Pulmonary artery endothelial cell (primary cell): ENCODE data around the gene HMCN2. TPM values are rescaled to one million over a fixed set of nuclear protein-coding genes. Genes with fewer than 3 reads are reported as not detected.
"Not testable (repeated sequence)": the region's sequence is repeated elsewhere in the genome, so short reads cannot be mapped to it uniquely, and the experiment has no call there.

Experiments
- DNase-seq: peaks from one replicate; pipeline ENCODE4 v3.0.0-alpha.2; 2011; ENCODE audit warnings: low read depth, low spot score
- total RNA-seq: library from RNA; depleted of rRNA; stranded (reverse); fragments of >200 nt; gene quantifications from 2 replicates; pipeline ENCODE4 v1.2.3, GENCODE V29; 2014

HMCN2 gene
- total RNA-seq, 1 donor from 2014 or later: under 0.01 TPM

DNA sequence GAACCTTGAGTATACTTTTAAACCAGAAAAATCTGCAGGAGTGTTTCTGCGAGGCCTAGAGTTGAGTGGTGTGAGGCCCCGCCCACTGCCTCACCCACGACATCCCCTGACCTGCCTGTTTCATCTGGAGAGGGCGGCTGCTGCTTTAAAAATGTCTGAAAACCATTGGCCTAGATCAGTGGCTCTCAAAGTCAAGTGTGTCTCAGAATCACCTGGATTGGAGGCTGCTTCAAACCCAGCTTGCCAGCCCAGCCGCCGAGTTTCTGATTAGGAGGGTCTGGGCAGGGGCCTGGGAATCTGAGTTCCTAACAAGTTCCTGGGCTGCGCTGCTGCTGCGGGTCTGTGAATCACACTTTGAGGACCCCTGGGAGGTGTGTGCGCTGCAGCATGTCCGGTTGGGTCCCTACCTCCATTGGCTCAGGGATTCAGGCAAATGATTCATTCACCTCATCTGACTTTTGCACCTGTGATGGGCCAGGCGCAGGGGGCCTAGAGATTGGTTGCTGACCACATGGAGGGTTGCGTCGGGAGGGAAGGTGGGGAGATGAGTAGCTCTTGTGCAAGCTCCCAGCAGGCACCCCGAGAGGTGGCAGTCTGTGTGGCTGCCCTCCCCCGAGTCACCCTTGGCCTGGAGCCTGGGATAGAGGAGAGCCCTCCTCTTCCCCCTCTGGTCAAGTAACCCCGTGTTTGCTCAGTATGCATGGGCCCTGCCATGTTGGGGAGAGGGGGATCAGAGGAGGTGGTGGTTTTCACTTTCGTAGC lies 27.6 kb upstream of the HMCN2 start:
- DNase-seq: no peak

DNA sequence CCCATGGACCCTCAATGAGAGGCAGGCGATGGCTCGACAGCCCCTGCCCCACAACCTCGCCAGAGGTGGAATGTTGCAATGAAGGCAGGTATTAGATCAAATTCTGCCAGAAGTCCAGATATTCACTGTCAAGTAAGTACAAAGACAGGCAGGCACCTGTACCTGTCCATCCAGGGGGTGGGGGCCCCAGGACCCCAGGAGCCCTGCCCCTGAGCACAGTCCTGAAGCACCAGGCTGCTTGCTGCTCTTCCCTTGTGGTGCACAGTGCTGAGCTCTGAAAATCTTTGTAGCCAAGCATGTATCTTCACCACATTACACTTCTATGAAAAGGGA lies 26.2 kb upstream of the HMCN2 start:
- DNase-seq: no peak

DNA sequence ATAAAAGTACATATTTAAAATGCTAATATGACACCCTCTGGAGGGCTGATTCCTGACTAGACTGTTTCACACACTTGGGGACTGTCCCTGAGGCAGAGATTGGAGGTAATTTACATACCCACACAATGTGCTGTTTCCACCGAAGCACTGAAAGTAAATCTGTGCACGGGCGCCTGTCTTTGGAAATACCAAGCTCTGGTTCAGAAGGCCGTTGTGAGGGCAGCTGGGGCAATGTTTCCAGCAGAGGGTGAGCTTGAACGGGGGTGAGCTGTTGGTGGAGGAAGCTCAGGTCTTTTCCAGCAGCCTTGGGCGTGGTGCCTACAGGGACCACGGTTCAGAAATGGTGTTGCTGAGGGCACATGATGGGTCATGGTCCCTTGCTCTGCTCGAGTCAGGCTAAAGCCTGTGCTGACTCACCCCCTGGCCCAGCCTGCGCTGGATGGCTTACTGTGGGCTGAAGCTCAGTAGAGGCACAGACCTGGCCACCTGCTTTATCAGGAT lies 25.8 kb upstream of the HMCN2 start:
- no peak for DNase-seq

- DNase-seq: peak; percentile 33
Measured at GRCh38 chr9:130240410-130241197, 25.0 kb upstream of the HMCN2 start.

GRCh38 chr9:130241198-130241535 lies 24.4 kb upstream of the HMCN2 start:
- DNase-seq: no peak

DNA sequence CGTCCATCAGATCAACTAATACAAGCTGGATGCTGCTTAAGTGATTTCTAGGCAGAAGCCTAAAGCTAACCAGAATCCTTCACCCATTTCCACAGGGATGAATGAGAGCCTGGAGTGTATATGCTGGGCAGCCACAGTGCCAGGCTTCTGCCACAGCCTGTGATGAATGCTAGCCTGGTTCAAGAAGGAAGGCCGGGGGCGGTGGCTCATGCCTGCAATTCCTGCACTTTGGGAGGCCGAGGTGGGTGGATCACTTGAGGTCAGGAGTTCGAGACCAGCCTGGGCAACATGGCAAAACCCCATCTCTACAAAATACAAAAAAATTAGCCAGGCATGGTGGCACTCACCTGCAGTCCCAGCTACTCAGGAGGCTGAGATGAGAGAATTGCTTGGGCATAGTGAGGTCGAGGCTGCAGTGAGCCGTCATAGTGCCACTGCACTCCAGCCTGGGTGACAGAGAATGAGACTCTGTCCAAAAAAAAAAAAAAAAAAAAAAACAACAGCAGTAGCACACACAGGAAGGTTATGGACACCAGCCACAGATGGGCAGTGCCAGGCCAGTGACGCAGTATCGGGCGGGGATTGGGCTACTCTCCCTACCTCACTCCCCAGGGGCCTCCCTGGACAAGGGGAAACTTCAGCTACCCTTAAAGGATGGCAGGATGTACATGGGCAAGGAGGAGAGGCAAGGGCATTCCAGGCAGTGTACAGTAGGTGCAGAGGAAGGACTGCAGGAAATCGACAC lies 23.1 kb upstream of the HMCN2 start:
- DNase-seq: no peak

DNA sequence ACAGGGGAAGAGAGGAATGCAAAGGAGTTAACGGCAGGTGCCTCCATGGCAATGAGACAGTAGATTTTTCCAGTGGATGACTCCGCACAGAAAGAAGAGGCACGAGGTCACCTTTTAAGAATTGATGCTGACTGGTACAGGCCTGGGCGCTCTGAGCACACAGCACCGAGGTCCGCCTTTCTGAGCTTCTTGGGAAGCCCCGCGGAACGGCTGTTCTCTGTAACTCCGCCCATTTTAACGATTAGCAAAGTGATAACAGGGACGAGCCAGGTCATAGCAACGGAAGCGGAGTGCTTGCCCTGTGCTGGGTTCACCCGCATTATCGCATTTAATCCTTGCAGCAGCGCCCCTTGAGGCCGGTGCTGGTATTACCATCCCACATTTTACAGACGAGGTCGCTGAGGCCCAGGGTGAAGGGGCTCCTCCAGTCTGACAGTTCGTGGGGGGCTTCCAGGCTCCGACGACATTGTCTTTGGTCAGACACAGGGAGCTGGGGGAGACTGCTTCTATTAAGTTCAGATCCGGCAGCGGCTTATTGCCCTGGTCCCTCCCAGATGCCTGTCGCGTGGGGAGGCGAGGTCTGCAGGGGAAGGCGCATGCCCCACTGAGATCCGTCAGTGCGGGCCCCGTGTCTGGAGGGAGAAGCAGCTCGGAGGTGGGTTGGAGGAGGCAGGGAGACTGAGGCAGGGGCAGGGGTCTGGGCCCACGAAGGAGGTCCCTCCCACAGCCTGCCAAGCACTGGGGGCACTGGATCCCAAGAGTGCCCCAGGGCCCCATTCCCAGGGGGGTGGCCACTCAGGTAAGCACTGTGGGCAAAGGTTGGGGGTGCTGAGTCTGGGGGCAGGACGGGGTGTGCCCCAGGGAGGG lies 22.3 kb upstream of the HMCN2 start:
- DNase-seq: no peak

DNA sequence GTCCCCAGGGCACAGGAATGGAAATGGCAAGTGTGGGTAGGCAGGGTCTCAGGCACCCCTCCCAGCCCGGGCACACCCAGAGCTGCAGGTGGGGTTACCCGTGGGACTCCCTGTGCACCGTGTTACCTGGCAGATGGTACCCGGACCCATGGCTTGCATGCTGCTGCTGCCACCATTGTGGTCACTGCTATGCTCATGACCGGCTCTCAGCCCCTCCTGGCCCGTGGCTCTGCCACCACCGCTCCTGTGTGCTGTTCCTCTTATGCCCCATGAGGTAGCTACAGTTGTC lies 21.7 kb upstream of the HMCN2 start:
- no peak for DNase-seq

- no peak for DNase-seq
Measured at GRCh38 chr9:130244548-130245165, 20.9 kb upstream of the HMCN2 start.

- DNase-seq: no peak
Measured at GRCh38 chr9:130245474-130245873, 20.1 kb upstream of the HMCN2 start.

DNA sequence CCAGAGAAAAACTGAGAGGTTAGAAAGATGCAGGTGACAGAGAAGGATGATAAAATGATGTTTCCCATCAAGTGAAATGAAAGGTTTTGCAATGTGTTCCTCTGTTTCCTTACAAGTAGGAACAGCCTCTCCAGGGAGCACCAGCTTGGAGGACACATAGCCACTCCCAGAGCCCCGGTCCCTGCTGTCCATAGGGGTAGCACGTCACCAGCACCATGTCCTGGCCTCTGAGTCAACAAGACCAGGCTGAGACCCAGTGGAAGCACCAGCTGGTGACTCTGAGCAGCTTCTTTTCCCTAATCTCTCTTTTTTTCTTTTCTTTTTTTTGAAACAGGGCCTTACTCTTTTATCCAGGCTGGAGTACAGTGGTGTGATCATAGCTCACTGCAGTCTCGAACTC lies 19.4 kb upstream of the HMCN2 start:
- no peak for DNase-seq

GRCh38 chr9:130254747-130255630 lies 10.6 kb upstream of the HMCN2 start:
- no peak for DNase-seq

DNA sequence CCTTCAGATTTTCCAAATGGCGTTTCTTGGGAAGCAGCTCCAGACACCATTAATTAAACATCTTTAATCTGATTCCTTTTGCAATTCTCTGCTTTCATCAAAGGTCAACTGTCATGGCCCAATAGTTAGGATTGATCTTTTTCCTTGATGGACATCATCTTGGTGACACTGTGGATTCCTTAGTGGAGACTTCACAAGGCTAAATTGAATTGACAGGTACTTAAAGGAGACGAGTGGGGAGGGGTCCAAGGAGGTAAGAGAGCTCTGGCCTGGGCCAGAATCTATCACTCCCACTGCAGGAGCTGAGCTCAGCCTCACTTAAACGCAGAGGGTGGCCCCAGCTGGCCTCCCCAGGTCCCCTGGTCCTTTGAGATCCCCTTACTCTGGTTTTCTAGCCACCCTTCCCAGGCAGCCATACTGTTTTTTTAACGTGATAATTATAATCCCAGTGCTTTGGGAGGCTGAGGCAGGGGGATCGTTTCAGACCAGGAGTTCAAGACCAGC lies 9.9 kb upstream of the HMCN2 start:
- DNase-seq: no peak

GRCh38 chr9:130256644-130257043 lies 8.9 kb upstream of the HMCN2 start:
- DNase-seq: no peak

GRCh38 chr9:130258137-130258536 lies 7.4 kb upstream of the HMCN2 start:
- DNase-seq: not testable (repeated sequence)

GRCh38 chr9:130259044-130259443 lies 6.5 kb upstream of the HMCN2 start:
- no peak for DNase-seq

GRCh38 chr9:130260816-130261765 lies 4.5 kb upstream of the HMCN2 start:
- DNase-seq: no peak

- DNase-seq: no peak
Measured at GRCh38 chr9:130262061-130262745, 3.4 kb upstream of the HMCN2 start.
